ENCODE results near the gene KRT4.

Gene KRT4

DNA sequence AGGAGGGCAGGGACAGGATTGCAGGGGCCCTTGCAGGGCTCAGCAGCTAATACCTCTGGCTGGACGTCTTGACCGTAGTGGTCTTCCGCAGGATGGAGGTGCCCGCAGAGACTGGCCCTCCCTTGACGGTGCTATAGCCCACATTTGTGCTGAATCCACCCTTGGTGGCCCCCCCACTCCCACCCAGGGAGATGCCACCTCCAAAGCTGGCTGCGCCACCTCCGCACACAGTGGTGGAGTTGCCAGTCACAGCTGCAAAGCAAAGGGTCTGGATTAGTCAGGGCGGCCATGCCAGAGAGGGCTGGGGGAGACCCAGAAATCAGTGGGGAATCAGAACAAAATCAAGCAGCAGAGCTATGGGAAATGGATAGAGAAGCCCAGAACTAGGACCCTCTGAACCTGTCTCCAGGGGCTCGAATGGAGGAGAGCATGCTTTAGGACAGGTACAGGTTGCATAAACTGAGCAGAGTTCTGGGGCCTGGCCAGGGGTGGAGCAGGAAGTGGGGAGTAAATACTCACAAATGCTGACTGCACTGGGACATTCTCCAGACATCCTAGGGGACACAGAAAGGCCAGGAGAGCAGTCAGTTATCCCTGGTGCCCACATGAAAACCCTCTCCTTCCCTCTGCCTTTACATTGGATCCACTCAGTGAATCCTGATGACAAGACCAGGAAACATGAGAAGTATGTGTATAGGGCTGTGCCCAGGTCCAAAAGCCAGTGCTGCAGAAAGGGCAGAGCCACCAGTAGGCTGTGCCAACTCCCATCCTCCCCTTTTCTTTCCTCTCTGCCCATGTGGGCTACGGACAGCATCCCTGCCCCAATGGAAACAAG, 8.1 kb upstream of the KRT4 start:
- no peak for DNase-seq (ENCODE audit: low spot score)

DNA sequence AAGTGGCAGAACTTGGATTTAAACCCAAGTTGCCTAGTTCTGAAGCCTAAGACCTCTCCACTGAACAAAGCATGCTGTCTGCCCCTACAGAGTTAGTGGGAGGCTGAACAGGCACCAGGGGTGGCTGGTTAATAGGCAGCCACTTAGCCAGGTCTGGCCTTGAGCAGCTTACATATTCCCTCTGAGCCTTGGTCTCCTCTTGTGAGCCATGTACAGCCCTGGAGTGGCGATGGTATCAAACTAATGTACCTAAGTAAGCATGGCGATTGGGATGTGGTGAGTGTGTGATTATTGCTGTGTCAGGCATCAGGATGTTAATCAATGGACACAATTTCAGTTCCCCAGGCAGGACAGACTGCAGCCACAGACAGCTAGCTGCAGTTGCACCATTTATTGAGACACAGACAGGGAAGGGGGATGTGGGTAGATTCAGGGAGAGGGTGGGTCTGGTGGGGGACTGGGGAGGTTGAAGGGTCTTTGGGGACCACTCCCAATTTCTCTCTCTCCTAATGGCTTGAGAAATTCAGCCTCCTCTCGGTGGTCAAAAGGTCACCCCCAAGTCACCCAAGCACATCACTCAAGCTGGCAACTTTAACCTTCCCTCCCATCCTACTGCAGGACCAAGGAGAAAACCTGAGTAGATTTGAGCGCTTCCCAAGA, 7.3 kb upstream of the KRT4 start:
- DNase-seq (ENCODE audit: low spot score): no peak

DNA sequence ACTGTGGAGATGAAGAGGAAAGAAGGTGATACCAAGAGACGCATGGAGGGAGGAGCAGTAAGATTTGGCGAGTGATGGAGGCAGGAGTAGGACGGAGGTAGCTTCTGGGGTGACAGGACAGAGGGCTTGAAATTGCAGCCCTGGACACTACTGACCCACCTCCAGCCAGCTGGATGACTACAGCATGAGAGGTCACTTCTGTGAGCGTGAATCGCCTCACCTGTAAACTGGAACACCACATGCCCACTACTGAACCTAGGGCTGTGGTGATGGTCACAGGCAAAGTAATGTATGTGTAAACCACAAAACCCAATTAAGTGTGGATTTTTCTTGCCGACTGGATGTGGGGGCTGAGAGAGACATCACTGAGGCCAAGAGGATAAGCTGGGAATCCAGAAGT, 6.6 kb upstream of the KRT4 start:
- DNase-seq (ENCODE audit: low spot score): no peak

DNA sequence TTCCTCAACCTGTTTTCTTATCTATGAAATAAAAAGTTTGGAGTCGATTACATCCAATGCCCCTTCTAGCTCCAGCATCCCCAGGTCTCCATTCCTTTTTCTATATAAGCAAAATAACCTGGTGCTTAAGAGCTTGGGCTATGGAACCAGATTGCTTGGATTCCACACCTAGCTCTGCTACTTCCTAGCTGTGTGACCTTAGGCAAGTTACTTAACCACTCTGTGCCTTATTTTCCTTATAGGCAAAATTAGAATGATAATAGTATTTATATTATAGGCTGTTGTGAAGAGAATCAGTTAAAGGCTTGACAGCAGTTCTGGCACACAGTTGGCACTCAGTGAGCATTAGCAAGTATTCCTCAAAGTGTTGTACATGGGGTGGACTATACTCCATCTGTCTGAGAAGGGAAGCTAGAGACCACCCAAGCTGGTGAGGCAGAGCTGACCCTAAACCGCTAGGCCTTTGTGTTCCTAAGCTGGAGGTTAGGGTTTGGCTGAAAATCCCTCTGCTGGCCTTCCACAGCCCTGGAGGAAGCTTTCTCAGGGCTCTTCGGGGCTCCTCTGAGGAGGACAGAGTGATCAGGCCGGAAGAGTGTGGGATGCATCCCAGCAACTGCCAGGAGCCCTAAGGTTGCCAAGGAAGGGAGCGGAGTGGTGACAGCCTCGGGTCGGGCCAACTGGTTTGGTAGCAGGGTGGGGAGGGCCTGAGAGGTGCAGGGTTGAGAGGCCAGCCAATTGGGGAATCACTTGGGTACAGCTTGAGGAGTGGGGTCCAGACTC, 6.0 kb upstream of the KRT4 start:
- DNase-seq (ENCODE audit: low spot score): no peak

DNA sequence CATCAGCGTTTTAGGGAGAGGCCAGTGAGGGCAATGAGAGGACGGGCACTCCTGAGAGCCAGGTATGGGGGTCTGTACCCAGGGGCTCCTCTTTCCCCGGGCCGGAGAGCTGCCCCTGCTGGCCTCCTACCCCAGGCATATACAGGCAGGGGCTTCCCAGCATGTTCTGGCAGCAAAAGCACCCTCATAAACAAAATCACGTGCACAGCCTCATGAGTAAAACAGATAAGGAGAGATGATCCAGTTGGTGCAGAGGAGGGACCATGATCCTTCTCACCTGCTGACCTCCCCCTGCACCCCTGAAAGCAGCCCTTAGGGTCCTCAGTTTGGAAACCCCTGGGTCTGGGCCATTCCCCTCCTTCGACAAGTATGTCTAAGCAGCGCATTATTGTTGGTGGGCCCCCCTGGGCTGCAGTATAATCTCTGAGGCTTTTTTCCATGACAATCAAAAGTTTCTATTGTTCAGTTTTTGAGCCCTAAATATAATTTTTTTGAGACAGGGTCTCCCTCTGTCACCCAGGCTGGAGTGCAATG, 5.0 kb upstream of the KRT4 start:
- no peak for DNase-seq (ENCODE audit: low spot score)

DNA sequence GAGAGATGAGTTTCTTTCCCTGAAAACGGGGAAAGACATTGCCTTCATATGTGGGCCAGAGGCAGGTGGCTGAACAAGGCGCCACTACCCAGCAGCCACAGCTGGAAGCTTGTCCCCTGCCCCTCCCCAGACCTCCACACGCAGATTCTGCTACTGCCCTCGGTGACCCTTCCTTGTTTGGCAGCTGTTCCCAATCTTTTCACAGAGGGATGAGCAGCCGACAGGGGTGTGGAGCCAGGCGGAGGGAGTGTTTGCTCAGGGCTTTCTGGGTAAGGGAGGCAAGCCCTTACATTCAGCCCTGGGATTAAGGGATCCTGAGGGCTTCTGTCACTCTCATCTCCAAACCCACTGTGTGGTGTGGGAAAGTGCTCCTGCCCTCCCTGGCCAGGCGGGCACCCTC, 4.5 kb upstream of the KRT4 start:
- DNase-seq (ENCODE audit: low spot score): no peak

DNA sequence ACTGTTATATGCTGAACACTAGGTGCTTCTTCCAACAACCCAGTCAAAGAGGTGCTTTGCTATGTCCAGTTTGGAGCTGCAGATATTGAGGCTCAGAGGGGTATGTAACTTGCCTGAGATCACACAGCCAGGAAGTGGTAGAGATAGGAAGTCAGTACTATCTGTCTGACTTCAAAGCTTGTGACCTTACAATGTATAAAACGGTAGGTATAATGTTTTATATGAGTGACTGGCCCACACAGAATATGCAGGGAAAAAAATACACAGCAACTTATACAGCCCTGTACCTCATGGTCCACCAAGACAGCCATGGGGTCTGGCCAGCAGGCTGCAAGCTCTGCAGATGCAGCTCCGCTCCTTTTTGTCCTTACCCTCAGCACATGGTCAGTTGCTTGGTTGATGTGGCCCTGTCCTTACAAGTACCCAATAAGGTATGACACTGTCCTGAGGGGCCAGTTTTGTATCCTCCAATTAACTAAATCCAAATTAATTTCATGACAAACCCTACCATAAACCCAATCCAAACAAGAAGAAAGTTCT, 3.9 kb upstream of the KRT4 start:
- DNase-seq (ENCODE audit: low spot score): no peak

DNA sequence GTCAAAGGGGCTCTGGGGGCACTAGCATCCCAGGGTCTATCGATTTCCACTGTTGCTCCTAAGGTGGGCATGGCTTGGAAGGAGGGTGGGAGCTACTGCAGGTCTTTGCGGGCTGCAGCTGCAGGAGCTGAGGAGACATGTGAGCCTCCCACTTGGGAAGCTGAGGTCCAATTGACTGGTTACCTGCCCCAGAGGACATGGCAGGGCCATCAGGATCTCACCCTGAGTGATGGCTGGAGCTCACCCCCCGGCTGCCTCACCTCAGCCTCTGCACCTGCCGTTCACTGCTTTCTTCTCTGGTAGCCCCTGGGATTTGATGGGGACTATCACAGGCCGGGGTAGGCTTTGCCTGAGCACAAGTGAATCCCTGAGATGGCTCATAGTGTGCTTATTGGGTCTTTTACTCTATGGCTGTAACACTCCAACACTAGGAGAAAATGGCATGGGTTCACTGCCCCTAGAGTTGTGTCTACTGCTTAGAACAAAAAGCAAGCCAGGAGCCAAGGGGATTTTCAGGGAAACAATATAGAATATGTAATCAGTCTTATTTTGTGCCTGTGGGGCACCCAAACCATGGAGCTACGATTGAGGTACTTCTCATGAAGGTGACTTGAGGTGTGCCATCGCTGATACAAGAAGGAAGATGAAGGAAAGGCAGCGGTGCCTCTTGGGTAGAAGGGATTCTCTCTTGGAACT, 3.2 kb upstream of the KRT4 start:
- no peak for DNase-seq (ENCODE audit: low spot score)

DNA sequence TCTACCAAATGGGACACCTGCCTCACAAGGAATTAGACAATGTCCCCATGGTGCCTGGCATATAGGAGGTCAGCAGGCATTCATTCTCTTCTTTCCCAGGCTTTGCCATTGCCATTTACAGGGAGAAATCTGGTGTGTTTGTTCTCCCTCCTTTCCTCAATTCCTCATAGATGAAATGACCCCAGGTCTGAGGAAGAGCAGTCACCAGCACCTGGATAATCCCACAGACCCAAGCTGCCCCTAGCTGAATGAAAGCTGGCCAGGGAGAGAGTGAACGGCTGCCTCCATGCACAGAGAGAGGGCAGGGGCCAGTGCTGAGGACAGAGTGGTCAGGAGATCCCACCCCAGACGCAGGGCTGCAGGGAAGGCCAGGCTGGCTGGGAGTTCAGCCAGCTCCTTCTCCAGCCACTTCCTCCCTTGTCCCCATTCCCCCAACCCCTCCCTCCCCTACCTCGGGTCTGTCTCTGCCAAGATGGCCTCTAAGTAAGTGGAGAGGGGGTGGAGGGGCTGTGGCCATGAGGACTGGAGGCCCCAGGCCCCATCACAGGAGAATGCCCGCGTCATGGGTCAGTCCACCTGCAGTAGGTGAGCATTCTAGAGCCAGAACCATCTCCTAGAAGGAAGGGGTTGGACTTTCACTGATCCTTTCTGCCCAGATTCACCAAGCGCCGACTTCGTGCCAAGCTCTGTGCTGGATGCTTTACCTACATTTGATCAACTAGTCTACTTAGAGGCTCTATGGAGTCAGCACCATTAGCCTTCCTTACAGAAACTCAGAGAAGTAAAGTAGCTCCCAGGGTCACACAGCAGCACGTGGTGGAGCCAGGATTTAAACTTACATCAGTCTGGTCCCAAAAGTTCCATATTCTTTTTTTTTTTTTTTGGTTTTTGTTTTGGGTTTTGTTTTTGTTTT, 2.0 kb upstream of the KRT4 start:
- no peak for DNase-seq (ENCODE audit: low spot score)

DNA sequence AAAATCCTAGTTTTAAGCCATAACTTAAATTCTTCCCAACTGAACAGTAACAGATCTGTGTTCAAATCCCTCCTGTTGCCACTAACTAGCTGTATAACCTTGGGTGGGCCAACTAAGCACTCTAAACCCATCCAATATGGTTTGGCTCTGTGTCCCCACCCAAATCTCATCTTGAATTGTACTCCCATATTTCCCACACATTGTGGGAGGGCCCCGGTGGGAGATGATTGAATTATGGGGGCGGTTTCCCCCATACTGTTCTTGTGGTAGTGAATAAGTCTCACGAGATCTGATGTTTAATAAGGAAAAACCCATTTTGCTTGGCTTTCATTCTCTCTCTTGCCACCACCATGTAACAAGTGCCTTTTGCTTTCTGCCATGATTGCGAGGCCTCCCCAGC, 1.2 kb upstream of the KRT4 start:
- no peak for DNase-seq (ENCODE audit: low spot score)

DNA sequence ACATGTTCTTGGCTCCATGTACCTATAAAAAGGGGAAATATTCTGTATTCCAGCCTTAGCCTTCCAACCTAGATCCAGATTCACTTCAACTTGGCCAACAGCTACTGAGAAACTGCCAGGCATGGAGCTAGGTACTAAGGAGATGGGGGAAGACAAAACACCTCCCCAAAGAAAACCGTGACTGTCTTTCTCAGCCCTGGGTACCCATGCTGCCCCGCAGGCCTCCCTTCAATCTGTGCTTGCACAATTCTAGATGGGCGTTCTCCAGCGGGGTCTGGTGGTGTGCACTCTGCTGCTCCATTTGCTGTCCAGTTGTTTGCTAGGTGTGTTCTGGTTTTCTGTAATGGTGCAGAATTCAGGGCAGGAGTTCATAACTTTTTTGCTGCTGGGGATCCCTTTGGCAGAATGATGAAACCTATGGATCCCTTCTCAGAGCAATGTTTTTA, 817 bp upstream of the KRT4 start:
- DNase-seq (ENCODE audit: low spot score): no peak

DNA sequence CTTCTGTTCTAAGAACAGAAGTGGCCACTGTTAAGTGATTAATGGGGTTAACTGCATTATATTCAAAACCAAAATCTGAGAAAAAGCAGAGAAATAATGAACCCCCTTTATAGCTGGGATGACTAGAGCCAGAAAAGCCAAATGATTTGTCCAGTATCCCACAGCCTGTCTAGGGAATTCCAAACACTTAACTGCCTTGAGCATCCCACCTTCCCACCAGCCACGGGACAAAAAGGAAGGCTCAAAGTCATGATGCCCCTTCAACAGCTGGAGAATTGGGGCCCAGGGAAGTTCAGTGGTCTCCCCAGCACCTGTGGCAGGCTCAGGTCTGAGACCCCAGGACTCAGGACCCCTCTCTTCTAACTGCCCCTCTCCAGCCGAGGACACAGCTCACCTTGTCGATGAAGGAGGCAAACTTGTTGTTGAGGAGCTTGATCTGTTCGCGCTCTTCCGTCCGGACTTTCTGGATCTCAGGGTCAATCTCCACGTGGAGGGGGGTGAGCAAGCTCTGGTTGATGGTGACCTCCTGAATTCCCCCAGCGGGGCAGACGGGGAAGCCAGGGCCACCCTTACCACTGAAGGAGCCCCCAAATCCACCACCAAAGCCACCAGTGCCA, 605 bp downstream of the KRT4 start:
- no peak for DNase-seq (ENCODE audit: low spot score)

DNA sequence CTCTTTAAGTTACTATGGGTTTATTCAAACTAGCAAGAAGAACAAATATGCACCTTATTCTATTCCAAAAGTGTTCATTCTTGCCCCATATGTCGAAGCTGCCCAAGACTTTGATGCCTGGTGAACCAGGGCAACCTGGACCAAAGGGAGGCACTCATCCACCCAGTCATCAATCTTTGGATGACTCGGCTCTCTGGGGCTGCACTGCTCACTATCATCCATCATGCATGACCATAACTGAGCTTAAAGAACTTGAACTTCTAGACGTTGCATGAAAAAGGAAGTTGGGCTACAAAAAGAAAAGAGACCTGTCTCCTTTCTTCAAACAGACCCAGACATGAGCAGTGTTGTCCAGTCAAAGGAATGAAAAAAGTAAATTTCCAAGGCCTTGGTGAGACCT, 1.2 kb downstream of the KRT4 start:
- no peak for DNase-seq (ENCODE audit: low spot score)

DNA sequence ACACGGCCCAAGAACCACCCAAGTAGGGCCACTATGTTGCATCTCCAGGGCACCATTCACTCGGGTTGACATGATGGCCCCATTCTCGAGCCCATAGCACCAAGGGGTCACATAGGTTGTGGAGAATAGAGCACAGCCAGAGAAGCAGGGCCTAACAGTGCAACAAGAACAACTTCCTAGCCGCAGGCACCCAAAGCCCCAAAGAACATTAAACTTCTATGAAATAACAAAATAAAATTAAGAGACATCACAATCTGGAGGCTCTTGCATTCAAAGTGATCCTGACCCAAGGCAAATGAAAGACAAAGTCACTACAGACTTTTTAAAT, 1.9 kb downstream of the KRT4 start:
- DNase-seq (ENCODE audit: low spot score): no peak

DNA sequence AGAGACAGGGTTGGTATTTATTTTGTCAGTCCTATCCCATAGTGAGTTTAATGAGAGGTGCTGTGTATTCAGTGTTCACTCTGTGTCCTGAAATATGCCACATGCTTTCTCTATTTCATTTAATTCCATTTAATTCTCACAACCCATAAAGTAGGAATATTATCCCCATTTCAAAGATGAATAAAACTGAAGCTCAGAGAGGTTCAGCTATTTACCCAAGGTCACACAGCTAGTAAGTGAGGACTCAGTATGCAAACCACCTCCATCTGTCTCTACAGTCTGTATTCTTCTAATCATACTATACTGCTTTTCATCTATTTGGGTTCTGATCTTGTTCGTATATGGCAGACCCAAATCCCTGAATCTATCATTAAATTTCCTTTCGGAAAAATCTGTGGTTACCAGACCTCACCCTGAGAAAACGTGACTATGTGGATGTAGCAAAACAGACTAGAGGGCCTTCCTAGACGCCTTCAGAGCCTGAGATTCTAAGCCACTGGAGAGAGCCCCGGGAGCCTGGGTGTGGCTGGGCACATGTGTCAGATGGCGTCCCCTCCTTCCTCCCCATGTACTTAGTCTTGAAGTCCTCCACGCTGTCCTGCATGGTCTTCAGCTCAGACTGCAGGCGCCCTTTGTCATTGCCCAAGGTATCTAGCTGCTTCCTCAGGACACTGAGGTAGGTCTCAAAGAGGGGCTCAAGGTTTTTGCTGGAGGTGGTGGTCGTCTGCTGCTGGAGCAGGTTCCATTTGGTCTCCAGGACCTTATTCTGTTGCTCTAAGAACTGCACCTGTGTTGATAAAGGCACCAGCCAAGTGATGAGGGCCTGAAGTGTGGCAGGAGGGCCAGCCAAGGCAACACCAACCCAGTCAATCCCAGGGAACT, 2.5 kb downstream of the KRT4 start:
- DNase-seq (ENCODE audit: low spot score): no peak

DNA sequence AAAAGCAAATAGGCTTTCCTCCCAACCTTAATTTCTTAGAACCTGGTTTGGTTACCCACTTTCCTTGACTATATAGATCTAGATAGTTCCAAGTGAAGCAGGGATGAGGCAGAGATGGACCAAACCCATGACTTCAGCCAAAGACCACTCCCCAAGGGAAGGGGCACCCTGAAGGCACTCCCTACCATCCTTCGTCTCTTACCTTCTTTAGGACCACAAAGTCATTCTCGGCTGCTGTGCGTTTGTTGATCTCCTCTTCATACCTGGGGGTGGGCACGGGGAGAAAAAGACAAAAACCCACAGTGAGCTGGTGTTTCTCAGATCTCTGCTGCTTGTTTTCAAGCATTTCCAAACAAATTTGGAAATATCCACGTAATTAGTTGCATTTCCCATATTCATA, 3.4 kb downstream of the KRT4 start:
- DNase-seq (ENCODE audit: low spot score): no peak

DNA sequence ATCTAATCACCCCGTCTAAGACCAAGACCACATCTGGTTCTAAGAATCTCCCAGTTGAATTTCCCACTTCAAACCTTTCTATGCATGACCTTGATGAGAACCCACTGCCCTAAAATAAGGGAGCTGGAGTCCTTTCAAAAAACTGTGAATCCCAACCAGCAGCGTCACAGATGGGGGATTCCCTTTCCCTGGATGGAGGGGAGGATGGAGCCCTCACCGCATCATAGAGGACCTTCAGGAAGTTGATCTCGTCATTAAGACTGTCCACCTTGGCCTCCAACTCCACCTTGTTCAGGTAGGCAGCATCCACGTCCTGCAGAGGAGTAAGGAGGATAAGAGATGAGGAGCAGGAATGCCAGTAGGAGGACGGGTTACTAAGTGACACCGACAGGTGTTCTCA, 4.8 kb downstream of the KRT4 start:
- no peak for DNase-seq (ENCODE audit: low spot score)

DNA sequence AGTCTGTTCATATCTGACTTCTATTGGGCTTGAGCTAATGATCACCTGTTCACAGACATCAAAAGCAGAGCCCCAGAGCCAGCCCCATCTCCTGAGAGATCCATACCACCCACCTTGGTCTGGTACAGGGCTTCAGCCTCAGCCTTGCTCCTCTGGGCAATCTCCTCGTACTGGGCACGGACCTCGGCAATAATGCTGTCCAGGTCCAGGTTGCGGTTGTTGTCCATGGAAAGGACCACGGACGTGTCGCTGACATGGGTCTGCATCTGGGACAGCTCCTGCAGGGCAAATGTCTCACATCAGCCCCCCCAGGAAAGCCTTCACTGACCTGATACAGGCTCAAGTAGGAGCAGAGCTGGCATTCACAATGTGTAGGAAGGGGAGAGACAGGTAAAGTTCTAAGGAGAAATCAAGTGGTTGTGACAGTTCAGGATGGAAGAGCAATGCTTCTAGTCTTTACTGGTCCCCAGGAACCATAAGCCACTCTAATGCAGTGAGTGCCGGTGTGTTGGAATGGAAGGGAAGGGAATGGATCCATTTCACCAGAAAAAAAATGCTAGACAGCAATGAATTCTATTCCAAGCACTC, 5.2 kb downstream of the KRT4 start:
- no peak for DNase-seq (ENCODE audit: low spot score)

All from cerebellar cortex (tissue), 1 donor.